Neural cell (in vitro differentiated cells): Measurements from ENCODE around the gene LRCH1. TPM values are rescaled to one million over a fixed set of nuclear protein-coding genes. Genes with fewer than 3 reads are reported as not detected.
"Not testable (repeated sequence)": the region's sequence is repeated elsewhere in the genome, so short reads cannot be mapped to it uniquely, and the experiment has no call there.

Source experiments
- H2AFZ ChIP-seq: fragments of 200-600, 300-800 bp; sonication (generic), shearing (Covaris generic); 2 replicates; pipeline ENCODE4 v1.6.0; 2014; ENCODE audit warnings: low read depth, mild to moderate bottlenecking, antibody characterized with exemption, low read length, moderate library complexity
- H3F3A ChIP-seq: fragments of 200-600 bp; shearing (Covaris generic); 2 replicates; pipeline ENCODE4 v1.6.1; 2016; ENCODE audit warnings: mild to moderate bottlenecking, moderate library complexity, mixed read lengths, antibody characterized with exemption, low read length; ENCODE audit not compliant: insufficient read depth, poor library complexity, severe bottlenecking
- H3K27ac ChIP-seq: fragments of 200-600, 300-800 bp; sonication (generic), shearing (Covaris generic); 2 replicates; pipeline ENCODE4 v1.5.1; 2014; ENCODE audit warnings: mild to moderate bottlenecking, low read length, moderate library complexity
- H3K27me3 ChIP-seq: fragments of 300-800, 200-600 bp; sonication (generic), shearing (Covaris generic); 2 replicates; pipeline ENCODE4 v1.6.0; 2014; ENCODE audit warnings: mild to moderate bottlenecking, low read depth, low read length, moderate library complexity; ENCODE audit not compliant: insufficient read depth
- H3K36me3 ChIP-seq: fragments of 300-800, 200-600 bp; sonication (generic), shearing (Covaris generic); 2 replicates; pipeline ENCODE4 v1.5.1; 2014; ENCODE audit warnings: mild to moderate bottlenecking, antibody characterized with exemption, low read length, moderate library complexity; ENCODE audit not compliant: insufficient read depth
- H3K4me2 ChIP-seq: fragments of 300-800, 200-600 bp; sonication (generic), shearing (Covaris generic); 2 replicates; pipeline ENCODE4 v1.6.0; 2014; ENCODE audit warnings: mild to moderate bottlenecking, low read length
- H3K4me3 ChIP-seq: fragments of 300-800, 200-600 bp; sonication (generic), shearing (Covaris generic); 2 replicates; pipeline ENCODE4 v1.5.1; 2014; ENCODE audit warnings: mild to moderate bottlenecking, low read length, moderate library complexity
- H3K79me2 ChIP-seq: fragments of 200-600 bp; shearing (Covaris generic); replicated peaks from 2 replicates; pipeline ENCODE4 v1.6.0; 2014; ENCODE audit warnings: mild to moderate bottlenecking, low read length, moderate library complexity; ENCODE audit not compliant: insufficient read depth
- H3K9ac ChIP-seq: fragments of 300-800, 200-600 bp; sonication (generic), shearing (Covaris generic); 2 replicates; pipeline ENCODE4 v1.6.1; 2016; ENCODE audit warnings: mild to moderate bottlenecking, low read length, mixed read lengths
- H3K9me2 ChIP-seq: fragments of 200-600 bp; shearing (Covaris generic); 2 replicates; pipeline ENCODE4 v1.6.1; 2016; ENCODE audit warnings: mild to moderate bottlenecking, low read length, mixed read lengths; ENCODE audit not compliant: insufficient read depth
- H3K9me3 ChIP-seq: fragments of 200-600, 300-800 bp; sonication (generic), shearing (Covaris generic); 2 replicates; pipeline ENCODE4 v1.6.1; 2016; ENCODE audit warnings: mild to moderate bottlenecking, mixed run types, low read length, moderate library complexity, mixed read lengths
- H4K20me1 ChIP-seq: fragments of 200-600 bp; shearing (Covaris generic); 2 replicates; pipeline ENCODE4 v1.6.1; 2016; ENCODE audit warnings: mild to moderate bottlenecking, mixed run types; ENCODE audit not compliant: insufficient read depth
- CTCF ChIP-seq: fragments of 450-650 bp; IDR thresholded peaks from 2 replicates; pipeline ENCODE4 v1.5.1; 2014; ENCODE audit warnings: antibody characterized with exemption, mild to moderate bottlenecking, moderate library complexity; ENCODE audit not compliant: poor library complexity, severe bottlenecking
- EP300 ChIP-seq: fragments of 450-650 bp; conservative IDR thresholded peaks from 2 replicates; pipeline ENCODE4 v1.6.1; 2014; ENCODE audit warnings: antibody characterized with exemption, mild to moderate bottlenecking, moderate library complexity; ENCODE audit not compliant: poor library complexity, severe bottlenecking
- EZH2 ChIP-seq: fragments of 200-600, 300-800 bp; shearing (Covaris generic), sonication (generic); IDR thresholded peaks from 2 replicates; pipeline ENCODE4 v1.6.1; 2014; ENCODE audit warnings: antibody characterized with exemption, low read length, borderline replicate concordance, mild to moderate bottlenecking; ENCODE audit not compliant: insufficient read depth, poor library complexity, severe bottlenecking
- MXI1 ChIP-seq: fragments of 450-650 bp; conservative IDR thresholded peaks from 2 replicates; pipeline ENCODE4 v1.6.1; 2014; ENCODE audit warnings: antibody characterized with exemption, mild to moderate bottlenecking; ENCODE audit not compliant: poor library complexity, severe bottlenecking
- POLR2AphosphoS5 ChIP-seq: IDR thresholded peaks from 2 replicates; pipeline ENCODE4 v1.6.1; 2012
- RAD21 ChIP-seq: fragments of 450-650 bp; conservative IDR thresholded peaks from 2 replicates; pipeline ENCODE4 v1.6.1; 2014; ENCODE audit warnings: antibody characterized with exemption, mild to moderate bottlenecking, moderate library complexity
- SMC3 ChIP-seq: fragments of 450-650 bp; conservative IDR thresholded peaks from 2 replicates; pipeline ENCODE4 v1.6.1; 2014; ENCODE audit warnings: antibody characterized with exemption, mild to moderate bottlenecking, moderate library complexity; ENCODE audit not compliant: poor library complexity
- TAF1 ChIP-seq: IDR thresholded peaks from 2 replicates; pipeline ENCODE4 v1.6.1; 2012; ENCODE audit warnings: low read depth
- polyA plus RNA-seq: library from polyadenylated mRNA; depleted of rRNA; stranded (reverse); fragments of >200 nt; gene quantifications from 2 replicates; pipeline ENCODE4 v1.2.3, GENCODE V29; 2014
- TF ChIP-seq, protein P1 (sequence below): IDR thresholded peaks from 2 replicates; pipeline ENCODE4 v1.6.1; 2012; ENCODE audit warnings: borderline replicate concordance

Gene LRCH1
- polyA plus RNA-seq, 1 donor from 2014 or later = 15.4 TPM

DNA sequence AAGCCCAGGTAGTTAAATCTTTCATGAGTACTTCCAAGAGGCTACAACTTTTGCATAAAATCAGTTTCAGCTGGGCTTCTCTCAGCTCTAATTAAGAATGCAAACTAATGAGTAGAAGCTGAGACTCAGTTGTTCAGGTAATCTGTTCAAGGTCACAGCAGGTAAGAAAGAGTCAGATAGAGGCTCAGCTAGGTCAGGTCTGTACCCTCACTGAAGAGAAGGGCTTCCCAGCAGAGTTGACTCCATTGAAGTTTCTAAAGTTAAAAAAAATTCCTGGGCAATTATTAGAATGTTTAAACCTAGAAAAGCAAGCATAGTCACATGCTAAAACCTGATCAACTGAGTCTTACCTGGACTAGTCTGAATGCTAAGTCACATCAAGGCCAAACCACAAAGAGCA is 201.8 kb downstream of the LRCH1 start:
- Histone ChIP-seq H3K27ac (no peak overlapping the region), H3K9ac (no peak overlapping the region), H3K27me3 (no peaks in the 10 kb centered on the region), H3K4me3 (no peak overlapping the region), H3K9me2 (no peaks in the 10 kb centered on the region), H4K20me1 (no peaks in the 10 kb centered on the region), H3F3A (no peaks in the 10 kb centered on the region), H3K79me2 (no peaks in the 10 kb centered on the region), H2AFZ (no peak overlapping the region), H3K36me3 (no peaks in the 10 kb centered on the region), H3K9me3 (no peaks in the 10 kb centered on the region), H3K4me2 (no peak overlapping the region)
- TF ChIP-seq MXI1 (no peak), TAF1 (no peak), EP300 (no peak), SMC3 (no peak), CTCF (no peak), EZH2 (no peak), POLR2AphosphoS5 (no peak), RAD21 (no peak)
- TF ChIP-seq, protein P1, sequence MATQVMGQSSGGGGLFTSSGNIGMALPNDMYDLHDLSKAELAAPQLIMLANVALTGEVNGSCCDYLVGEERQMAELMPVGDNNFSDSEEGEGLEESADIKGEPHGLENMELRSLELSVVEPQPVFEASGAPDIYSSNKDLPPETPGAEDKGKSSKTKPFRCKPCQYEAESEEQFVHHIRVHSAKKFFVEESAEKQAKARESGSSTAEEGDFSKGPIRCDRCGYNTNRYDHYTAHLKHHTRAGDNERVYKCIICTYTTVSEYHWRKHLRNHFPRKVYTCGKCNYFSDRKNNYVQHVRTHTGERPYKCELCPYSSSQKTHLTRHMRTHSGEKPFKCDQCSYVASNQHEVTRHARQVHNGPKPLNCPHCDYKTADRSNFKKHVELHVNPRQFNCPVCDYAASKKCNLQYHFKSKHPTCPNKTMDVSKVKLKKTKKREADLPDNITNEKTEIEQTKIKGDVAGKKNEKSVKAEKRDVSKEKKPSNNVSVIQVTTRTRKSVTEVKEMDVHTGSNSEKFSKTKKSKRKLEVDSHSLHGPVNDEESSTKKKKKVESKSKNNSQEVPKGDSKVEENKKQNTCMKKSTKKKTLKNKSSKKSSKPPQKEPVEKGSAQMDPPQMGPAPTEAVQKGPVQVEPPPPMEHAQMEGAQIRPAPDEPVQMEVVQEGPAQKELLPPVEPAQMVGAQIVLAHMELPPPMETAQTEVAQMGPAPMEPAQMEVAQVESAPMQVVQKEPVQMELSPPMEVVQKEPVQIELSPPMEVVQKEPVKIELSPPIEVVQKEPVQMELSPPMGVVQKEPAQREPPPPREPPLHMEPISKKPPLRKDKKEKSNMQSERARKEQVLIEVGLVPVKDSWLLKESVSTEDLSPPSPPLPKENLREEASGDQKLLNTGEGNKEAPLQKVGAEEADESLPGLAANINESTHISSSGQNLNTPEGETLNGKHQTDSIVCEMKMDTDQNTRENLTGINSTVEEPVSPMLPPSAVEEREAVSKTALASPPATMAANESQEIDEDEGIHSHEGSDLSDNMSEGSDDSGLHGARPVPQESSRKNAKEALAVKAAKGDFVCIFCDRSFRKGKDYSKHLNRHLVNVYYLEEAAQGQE = no peak

GRCh38 chr13:46755508-46755907 is 202.5 kb downstream of the LRCH1 start:
- H3K79me2 ChIP-seq, H3K9me3 ChIP-seq, H3F3A ChIP-seq, H3K27me3 ChIP-seq, H3K36me3 ChIP-seq, H3K4me2 ChIP-seq, H2AFZ ChIP-seq, H4K20me1 ChIP-seq, H3K27ac ChIP-seq, H3K4me3 ChIP-seq, H3K9ac ChIP-seq, H3K9me2 ChIP-seq: not testable (repeated sequence)

DNA sequence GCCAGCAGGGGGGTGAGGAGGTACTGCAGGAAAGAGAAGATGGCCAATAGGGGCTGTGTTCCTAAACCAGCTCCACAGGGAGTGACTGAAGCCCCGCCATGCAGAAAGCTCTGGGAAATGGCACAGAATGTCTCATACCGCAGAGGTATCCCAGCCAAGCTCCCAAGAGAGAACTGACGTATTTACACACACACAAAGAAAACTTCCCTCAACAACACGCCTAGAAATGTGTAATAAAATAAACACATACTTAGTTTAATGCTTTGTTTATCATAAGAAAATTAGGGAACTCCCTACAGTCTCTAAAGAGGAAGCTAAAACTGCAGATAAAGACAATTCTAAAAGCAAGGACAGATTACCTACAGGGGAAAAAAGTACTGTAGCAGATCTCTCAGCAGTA is 204.0 kb downstream of the LRCH1 start:
- Histone ChIP-seq H3K9ac (no peak overlapping the region), H3K79me2 (no peaks in the 10 kb centered on the region), H3F3A (no peaks in the 10 kb centered on the region), H3K9me2 (no peaks in the 10 kb centered on the region), H3K27ac (no peak overlapping the region), H3K9me3 (no peaks in the 10 kb centered on the region), H3K27me3 (no peaks in the 10 kb centered on the region), H4K20me1 (no peaks in the 10 kb centered on the region), H3K4me3 (no peak overlapping the region), H3K4me2 (no peak overlapping the region), H2AFZ (no peak overlapping the region), H3K36me3 (no peaks in the 10 kb centered on the region)
- no peak for TF ChIP-seq EZH2
- no peak for TF ChIP-seq EP300
- no peak for TF ChIP-seq POLR2AphosphoS5
- TF ChIP-seq TAF1 = no peak
- TF ChIP-seq RAD21 = no peak
- TF ChIP-seq SMC3 = no peak
- no peak for TF ChIP-seq CTCF
- TF ChIP-seq MXI1 = no peak
- TF ChIP-seq, protein P1 = no peak
